Type B pancreatic cell (in vitro differentiated cells): Measurements from ENCODE around the gene NRP2. TPM values are rescaled to one million over a fixed set of nuclear protein-coding genes. Genes with fewer than 3 reads are reported as not detected.

Experiments
- DNase-seq: peaks from one replicate; pipeline ENCODE4 v3.0.0; 2021; ENCODE audit warnings: mixed read lengths; ENCODE audit not compliant: unreplicated experiment; ENCODE audit errors: extremely low spot score
- H3K27ac Mint-ChIP-seq: 2 replicates; pipeline ENCODE4 v1.8.0; 2021; ENCODE audit warnings: mild to moderate bottlenecking, mixed read lengths
- H3K27me3 Mint-ChIP-seq: 2 replicates; pipeline ENCODE4 v1.8.0; 2021; ENCODE audit warnings: mixed read lengths
- H3K36me3 Mint-ChIP-seq: 2 replicates; pipeline ENCODE4 v1.8.0; 2021; ENCODE audit warnings: mixed read lengths
- H3K4me1 Mint-ChIP-seq: one replicate; pipeline ENCODE4 v1.8.0; 2021; ENCODE audit warnings: mixed read lengths; ENCODE audit not compliant: unreplicated experiment
- H3K4me3 Mint-ChIP-seq: 2 replicates; pipeline ENCODE4 v1.8.0; 2021; ENCODE audit warnings: mild to moderate bottlenecking, mixed read lengths
- H3K9me3 Mint-ChIP-seq: 2 replicates; pipeline ENCODE4 v1.8.0; 2021; ENCODE audit warnings: mixed read lengths
- CTCF ChIP-seq: fragments of 200-600 bp; sonication (generic); conservative IDR thresholded peaks from 2 replicates; pipeline ENCODE4 v1.5.0; 2021; ENCODE audit warnings: antibody characterized with exemption, mild to moderate bottlenecking
- total RNA-seq: library from RNA; stranded (reverse); gene quantifications from 2 replicates; pipeline ENCODE4 v1.2.1, GENCODE V29; 2021; ENCODE audit warnings: low replicate concordance

NRP2 gene
- total RNA-seq, 1 donor from 2014 or later, result 109 TPM

- TF ChIP-seq CTCF, result no peak
- Mint-ChIP-seq H3K4me3 (peak overlapping the region; percentile 51), H3K27me3 (peaks cover 5% of the 10 kb centered on the region), H3K27ac (no peak overlapping the region), H3K36me3 (peaks cover 17% of the 10 kb centered on the region), H3K4me1 (peaks cover 49% of the 10 kb centered on the region), H3K9me3 (no peaks in the 10 kb centered on the region)
- no peak for DNase-seq
Measured at GRCh38 chr2:205768815-205769494, 86.7 kb downstream of the NRP2 start.

- H3K4me3 Mint-ChIP-seq, result peak overlapping the region; percentile 51
- H3K36me3 Mint-ChIP-seq, result peaks cover 15% of the 10 kb centered on the region
- no peak overlapping the region for H3K27ac Mint-ChIP-seq
- no peaks in the 10 kb centered on the region for H3K9me3 Mint-ChIP-seq
- no peak for DNase-seq
- TF ChIP-seq CTCF, result no peak
- H3K4me1 Mint-ChIP-seq, result peaks cover 44% of the 10 kb centered on the region
- H3K27me3 Mint-ChIP-seq, result peaks cover 3% of the 10 kb centered on the region
Measured at GRCh38 chr2:205769495-205769850, 87.2 kb downstream of the NRP2 start.

- H3K27ac Mint-ChIP-seq, result no peak overlapping the region
Measured at GRCh38 chr2:205769879-205770278, 87.6 kb downstream of the NRP2 start.

GRCh38 chr2:205770577-205770976, 88.3 kb downstream of the NRP2 start:
- H3K4me1 Mint-ChIP-seq, result peaks cover 38% of the 10 kb centered on the region
- H3K36me3 Mint-ChIP-seq, result peaks cover 15% of the 10 kb centered on the region
- no peaks in the 10 kb centered on the region for H3K9me3 Mint-ChIP-seq
- peak overlapping the region; percentile 75 for H3K27ac Mint-ChIP-seq
- DNase-seq, result no peak
- TF ChIP-seq CTCF, result no peak
- H3K4me3 Mint-ChIP-seq, result no peak overlapping the region
- H3K27me3 Mint-ChIP-seq, result no peaks in the 10 kb centered on the region

More at GRCh38 chr2:205769879-205770278, 87.6 kb downstream of the NRP2 start:
- H3K9me3 Mint-ChIP-seq, result no peaks in the 10 kb centered on the region
- TF ChIP-seq CTCF, result no peak
- DNase-seq, result no peak
- H3K4me1 Mint-ChIP-seq, result peaks cover 44% of the 10 kb centered on the region
- no peak overlapping the region for H3K4me3 Mint-ChIP-seq
- peaks cover 3% of the 10 kb centered on the region for H3K27me3 Mint-ChIP-seq
- H3K36me3 Mint-ChIP-seq, result peaks cover 15% of the 10 kb centered on the region

- H3K4me1 Mint-ChIP-seq, result peaks cover 38% of the 10 kb centered on the region
- H3K27ac Mint-ChIP-seq, result peak overlapping the region; percentile 75
- DNase-seq, result no peak
Measured at GRCh38 chr2:205771031-205771430, 88.7 kb downstream of the NRP2 start.

More at GRCh38 chr2:205771031-205771430, 88.7 kb downstream of the NRP2 start:
- Mint-ChIP-seq H3K27me3 (no peaks in the 10 kb centered on the region), H3K9me3 (no peaks in the 10 kb centered on the region), H3K36me3 (peaks cover 15% of the 10 kb centered on the region), H3K4me3 (no peak overlapping the region)
- TF ChIP-seq CTCF, result no peak
